Kidney (tissue), 14 donors: Measurements from ENCODE around the gene FGF12. TPM values are rescaled to one million over a fixed set of nuclear protein-coding genes. Genes with fewer than 3 reads are reported as not detected.

Source experiments
- DNase-seq, 5 donors: peaks; one replicate each; pipeline ENCODE4 v3.0.0-alpha.2; 2013 to 2020
- FAIRE-seq: peaks from 2 replicates; lab custom pipeline; 2012; peaks lifted over from hg19 to GRCh38; lab: Jason Lieb, UNC
- H3K27ac ChIP-seq, 2 donors: one replicate each; pipeline ENCODE4 v1.7.0; 2013; ENCODE audit warnings: low read depth in 2 of 2, low read length in 2 of 2, inconsistent platforms in 1 of 2
- H3K27me3 ChIP-seq: one replicate; pipeline ENCODE4 v1.7.1; 2013; ENCODE audit warnings: low read length, inconsistent platforms; ENCODE audit not compliant: control insufficient read depth, insufficient read depth
- H3K36me3 ChIP-seq, 3 donors: one replicate each; pipeline versions ENCODE4 v1.7.0 to v1.7.1; 2013; ENCODE audit warnings: low read length in 3 of 3, control low read depth in 1 of 3, inconsistent platforms in 1 of 3; ENCODE audit not compliant: insufficient read depth in 3 of 3, control insufficient read depth in 2 of 3
- H3K4me1 ChIP-seq, 3 donors: one replicate each; pipeline versions ENCODE4 v1.7.0 to v1.7.1; 2013; ENCODE audit warnings: low read length in 3 of 3, inconsistent platforms in 1 of 3, low read depth in 1 of 3; ENCODE audit not compliant: control insufficient read depth in 2 of 3, insufficient read depth in 2 of 3
- H3K4me3 ChIP-seq, 3 donors: one replicate each; pipeline versions ENCODE4 v1.7.0 to v1.8.1; 2013; ENCODE audit warnings: low read length in 3 of 3, control low read depth in 1 of 3, inconsistent platforms in 1 of 3
- H3K9ac ChIP-seq, 3 donors: one replicate each; pipeline versions ENCODE4 v1.7.0 to v1.7.1; 2013; ENCODE audit warnings: low read length in 3 of 3, control low read depth in 1 of 3, inconsistent platforms in 1 of 3
- H3K9me3 ChIP-seq, 3 donors: one replicate each; pipeline versions ENCODE4 v1.7.0 to v1.7.1; 2013; ENCODE audit warnings: low read length in 3 of 3, control low read depth in 1 of 3, inconsistent platforms in 1 of 3; ENCODE audit not compliant: control insufficient read depth in 2 of 3, insufficient read depth in 1 of 3
- intact Hi-C: fragments of 100-400 bp; cut with DNase I; formaldehyde crosslinking; loops from one replicate; pipeline ENCODE4 v1.11.1; 2022
- polyA plus RNA-seq: library from polyadenylated mRNA; stranded (reverse); fragments of 350-450 nt; fragmentation: Illumina TruSeq; extraction: RNeasy Lipid Tissue Mini Kit (QIAGEN cat#74804); gene quantifications from one replicate; pipeline ENCODE4 v1.2.3, GENCODE V29; 2014; ENCODE audit warnings: low read depth, low replicate concordance; ENCODE audit not compliant: insufficient read depth
- total RNA-seq: library from RNA; stranded (reverse); fragmentation: NEBNext Ultra II Directional; extraction: Animal tissue kit (Norgen Biotek cat#: 25700); gene quantifications from one replicate; pipeline ENCODE4 v1.2.1, GENCODE V29; 2021
- TF ChIP-seq, protein P1 (sequence below): IDR thresholded peaks from 3 replicates; pipeline ENCODE4 v1.5.1; 2012; ENCODE audit warnings: mild to moderate bottlenecking, moderate library complexity, borderline replicate concordance; ENCODE audit not compliant: insufficient read depth; ENCODE audit errors: extremely low read depth
- donor health status: control.
- donor health status: control.
- donor health status: control.
- donor health status: control.
- donor health status: control.
- donor health status: DM: yes; HTN: yes; CAD: no.
- donor health status: Normal renal cell carcinoma (clear cell type).

The FGF12 gene
- total and polyA plus RNA-seq, 2 donors from 2014 or later, result 1.8 to 3.7 TPM

DNA sequence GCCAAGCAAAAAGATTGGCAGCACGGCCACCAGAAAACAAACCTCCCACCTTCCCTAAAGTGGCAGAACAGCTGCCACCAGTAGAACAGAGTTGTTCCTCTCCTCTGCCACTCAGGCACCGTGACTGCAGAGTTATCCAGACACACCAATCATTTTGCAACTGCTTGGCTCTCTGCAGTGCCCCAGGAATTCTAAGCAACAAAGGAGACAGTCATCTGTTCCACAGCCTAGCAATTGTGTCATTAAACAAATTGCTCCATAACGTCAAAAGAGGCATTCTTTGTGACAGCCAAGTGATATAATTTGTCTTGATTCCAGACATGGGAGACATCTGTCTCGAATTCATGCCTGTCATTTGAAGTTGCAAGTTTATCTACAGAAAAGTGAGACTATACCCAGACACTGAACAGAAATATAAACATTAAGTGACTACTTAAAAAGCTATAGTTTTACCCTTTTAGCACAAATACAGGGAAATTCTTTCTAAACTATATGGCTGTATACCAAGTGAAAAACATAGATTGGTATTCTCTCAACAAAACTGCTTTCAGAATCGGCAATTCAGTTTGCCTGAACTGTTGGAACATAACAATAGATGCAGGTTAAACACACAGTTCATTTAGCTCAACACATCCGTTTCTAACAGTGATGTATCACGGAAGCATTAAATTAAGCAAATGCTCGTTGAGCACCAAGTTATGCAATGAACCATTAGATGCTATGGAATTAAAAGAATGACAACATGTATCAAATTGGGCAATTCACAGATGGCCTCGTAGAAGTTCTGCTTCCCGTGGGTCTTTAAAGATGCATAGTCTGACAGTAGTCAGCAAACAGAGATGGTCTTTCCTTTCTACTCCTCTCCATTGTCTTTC, 281.3 kb downstream of the FGF12 start:
- FAIRE-seq (no peak), DNase-seq (peak in 1 of 5 donors; percentile 9)
- Histone ChIP-seq H3K27me3 (no peaks in the 10 kb centered on the region), H3K4me3 (no peak overlapping the region), H3K4me1 (no peaks in the 10 kb centered on the region), H3K9me3 (no peaks in the 10 kb centered on the region), H3K36me3 (no peaks in the 10 kb centered on the region), H3K27ac (no peak overlapping the region), H3K9ac (no peak overlapping the region)
- TF ChIP-seq, protein P1, sequence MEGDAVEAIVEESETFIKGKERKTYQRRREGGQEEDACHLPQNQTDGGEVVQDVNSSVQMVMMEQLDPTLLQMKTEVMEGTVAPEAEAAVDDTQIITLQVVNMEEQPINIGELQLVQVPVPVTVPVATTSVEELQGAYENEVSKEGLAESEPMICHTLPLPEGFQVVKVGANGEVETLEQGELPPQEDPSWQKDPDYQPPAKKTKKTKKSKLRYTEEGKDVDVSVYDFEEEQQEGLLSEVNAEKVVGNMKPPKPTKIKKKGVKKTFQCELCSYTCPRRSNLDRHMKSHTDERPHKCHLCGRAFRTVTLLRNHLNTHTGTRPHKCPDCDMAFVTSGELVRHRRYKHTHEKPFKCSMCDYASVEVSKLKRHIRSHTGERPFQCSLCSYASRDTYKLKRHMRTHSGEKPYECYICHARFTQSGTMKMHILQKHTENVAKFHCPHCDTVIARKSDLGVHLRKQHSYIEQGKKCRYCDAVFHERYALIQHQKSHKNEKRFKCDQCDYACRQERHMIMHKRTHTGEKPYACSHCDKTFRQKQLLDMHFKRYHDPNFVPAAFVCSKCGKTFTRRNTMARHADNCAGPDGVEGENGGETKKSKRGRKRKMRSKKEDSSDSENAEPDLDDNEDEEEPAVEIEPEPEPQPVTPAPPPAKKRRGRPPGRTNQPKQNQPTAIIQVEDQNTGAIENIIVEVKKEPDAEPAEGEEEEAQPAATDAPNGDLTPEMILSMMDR, result no peak
- intact Hi-C loops, result no loop called here

DNA sequence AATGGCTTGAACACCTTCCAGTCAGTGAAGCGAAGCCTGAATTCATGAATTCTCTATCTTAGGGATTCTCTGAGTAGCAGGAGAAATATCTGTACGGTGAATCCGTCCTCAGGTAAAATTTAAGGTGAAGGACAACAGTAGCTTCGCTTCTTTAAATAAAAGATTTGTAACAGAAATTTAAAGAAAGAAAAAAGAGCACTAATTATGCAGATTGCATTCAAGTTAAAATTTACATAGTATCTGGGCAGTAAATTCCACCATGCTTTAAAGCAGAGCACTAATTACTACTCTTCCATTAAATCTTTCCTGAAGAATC, 282.6 kb downstream of the FGF12 start:
- H3K27ac ChIP-seq, result no peak overlapping the region
- H3K9me3 ChIP-seq, result no peaks in the 10 kb centered on the region
- DNase-seq (no peak), FAIRE-seq (no peak)
- TF ChIP-seq, protein P1, result no peak
- no peaks in the 10 kb centered on the region for H3K27me3 ChIP-seq
- intact Hi-C loops, result no loop called here
- no peak overlapping the region for H3K4me3 ChIP-seq
- no peaks in the 10 kb centered on the region for H3K4me1 ChIP-seq
- H3K36me3 ChIP-seq, result no peaks in the 10 kb centered on the region
- no peak overlapping the region for H3K9ac ChIP-seq

DNA sequence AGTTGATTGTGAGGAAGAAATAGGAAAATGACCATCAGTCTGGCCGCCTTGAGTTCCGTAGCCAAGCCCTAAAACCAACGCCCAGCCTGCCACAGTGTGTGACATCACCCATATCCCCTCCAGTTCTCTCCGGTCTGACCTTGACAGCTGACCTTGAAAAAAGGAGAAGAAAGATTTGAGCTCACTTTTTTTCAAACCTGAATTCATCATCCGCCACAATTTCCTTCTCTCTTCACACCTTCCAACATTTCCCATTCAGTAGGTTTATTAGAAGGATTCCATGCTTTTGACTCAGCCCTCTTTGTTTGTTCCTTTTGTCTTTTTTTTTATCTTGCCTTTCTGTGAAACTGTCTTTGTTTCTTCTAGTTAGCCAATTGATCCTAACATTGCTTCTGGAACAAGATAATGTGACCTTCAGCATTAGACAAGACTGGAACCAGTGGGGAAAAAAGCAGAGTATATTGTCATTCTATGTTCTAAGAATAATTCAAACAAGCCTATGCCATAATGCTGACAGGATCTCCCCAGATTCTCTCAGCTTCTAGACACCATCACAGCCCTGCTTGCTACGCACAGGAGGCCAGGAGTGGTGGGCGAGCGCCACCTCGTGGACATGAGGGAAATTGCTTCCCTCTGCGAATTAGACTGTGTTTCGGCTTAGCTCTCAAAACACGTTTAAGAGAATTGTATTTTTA, 283.1 kb downstream of the FGF12 start:
- no peak overlapping the region for H3K9ac ChIP-seq
- no peaks in the 10 kb centered on the region for H3K9me3 ChIP-seq
- H3K36me3 ChIP-seq, result no peaks in the 10 kb centered on the region
- DNase-seq (peak; percentile 78 to 87 (median 79)), FAIRE-seq (peak; percentile 35)
- H3K27ac ChIP-seq, result no peak overlapping the region
- no peaks in the 10 kb centered on the region for H3K27me3 ChIP-seq
- no peak overlapping the region for H3K4me3 ChIP-seq
- H3K4me1 ChIP-seq, result no peaks in the 10 kb centered on the region
- intact Hi-C loops, result no loop called here
- TF ChIP-seq, protein P1, result peak; percentile 98
